ENCODE results near the gene RUNX3.
"Not testable (repeated sequence)": the region's sequence is repeated elsewhere in the genome, so short reads cannot be mapped to it uniquely, and the experiment has no call there.

RUNX3 gene

GRCh38 chr1:24930260-24931145, at the start of gene RUNX3:
Gene RUNX3 (minus strand): TSS chr1:24930276. CDS start chr1:24929868, 408 bp downstream.
- H3K4me3 ChIP-seq (ENCODE audit: low read depth, low read length) = peak within 1 kb of the TSS; percentile 94
- TF ChIP-seq CTCF (IDR thresholded peaks at IDR 0.05; ENCODE audit: borderline replicate concordance, insufficient read depth, low read depth, low read length) = no peak

GRCh38 chr1:24979232-24979631, 49.2 kb upstream of the RUNX3 start:
- H3K4me3 ChIP-seq (ENCODE audit: low read depth, low read length) = not testable (repeated sequence)

- H3K4me3 ChIP-seq (ENCODE audit: low read depth, low read length) = no peak overlapping the region
- no peak for TF ChIP-seq CTCF (IDR thresholded peaks at IDR 0.05; ENCODE audit: borderline replicate concordance, insufficient read depth, low read depth, low read length)
Observed at GRCh38 chr1:24978383-24979032, 48.4 kb upstream of the RUNX3 start.

DNA sequence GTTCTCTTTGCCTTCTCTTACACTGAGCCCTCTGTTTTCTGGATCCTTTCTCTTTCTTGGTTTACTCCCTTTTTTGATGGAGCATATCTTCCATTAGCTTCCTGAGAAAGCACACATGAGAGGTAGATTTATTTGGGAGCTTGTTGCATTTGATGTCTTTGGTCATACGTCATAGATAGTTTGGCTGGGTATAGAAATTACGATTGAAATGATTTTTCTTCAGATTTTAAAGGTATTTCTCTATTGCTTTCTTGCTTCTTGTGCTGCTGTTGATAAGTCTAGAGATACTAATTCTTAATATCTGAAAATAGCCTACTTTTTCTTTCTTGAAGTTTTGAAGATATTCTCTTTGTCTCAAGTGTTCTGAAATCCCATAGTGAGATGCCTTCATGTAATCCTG, 45.3 kb upstream of the RUNX3 start:
- no peak overlapping the region for H3K4me3 ChIP-seq (ENCODE audit: low read depth, low read length)
- TF ChIP-seq CTCF (IDR thresholded peaks at IDR 0.05; ENCODE audit: borderline replicate concordance, insufficient read depth, low read depth, low read length) = no peak

DNA sequence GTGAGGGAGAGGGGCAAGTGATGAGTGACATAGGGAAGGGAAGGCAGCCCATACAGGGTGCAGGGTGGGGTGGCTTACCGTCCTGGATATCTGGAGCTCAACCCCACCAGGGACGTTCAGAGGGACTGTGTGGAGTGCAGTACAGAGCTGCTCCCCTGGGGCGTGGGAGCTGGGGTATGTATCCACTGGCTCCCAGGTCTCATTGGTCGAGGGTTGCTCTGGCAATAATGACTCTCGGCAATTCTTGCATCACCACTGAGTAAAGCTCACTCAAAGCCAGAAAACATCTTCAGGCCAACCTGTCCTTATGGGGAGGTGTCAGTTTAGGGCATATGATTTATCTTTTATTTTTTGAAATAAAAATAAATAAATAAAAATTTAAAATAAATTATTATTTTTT, 43.2 kb upstream of the RUNX3 start:
- TF ChIP-seq CTCF (IDR thresholded peaks at IDR 0.05; ENCODE audit: borderline replicate concordance, insufficient read depth, low read depth, low read length) = no peak

DNA sequence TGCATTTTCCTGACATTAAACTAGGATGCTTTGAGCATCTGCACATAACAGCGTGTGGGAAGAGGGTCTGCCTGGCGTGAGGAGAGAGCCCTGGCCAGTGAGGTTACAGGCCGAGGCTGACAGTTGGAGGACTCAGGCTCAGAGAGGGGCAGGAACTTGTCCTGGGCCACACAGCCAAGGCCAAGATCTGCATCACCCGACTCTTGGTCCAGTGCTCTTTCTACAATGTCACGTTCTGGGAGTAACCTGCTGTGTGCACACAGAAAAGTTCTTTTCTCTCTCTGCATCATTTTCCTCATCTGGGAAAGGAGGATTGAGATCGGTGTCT, 42.8 kb upstream of the RUNX3 start:
- TF ChIP-seq CTCF (IDR thresholded peaks at IDR 0.05; ENCODE audit: borderline replicate concordance, insufficient read depth, low read depth, low read length) = no peak

More for the DNA sequence above, 43.2 kb upstream of the RUNX3 start:
- no peak overlapping the region for H3K4me3 ChIP-seq (ENCODE audit: low read depth, low read length)

GRCh38 chr1:24972221-24972914, 42.3 kb upstream of the RUNX3 start:
- no peak overlapping the region for H3K4me3 ChIP-seq (ENCODE audit: low read depth, low read length)
- TF ChIP-seq CTCF (IDR thresholded peaks at IDR 0.05; ENCODE audit: borderline replicate concordance, insufficient read depth, low read depth, low read length) = no peak

More for the DNA sequence above, 42.8 kb upstream of the RUNX3 start:
- H3K4me3 ChIP-seq (ENCODE audit: low read depth, low read length) = no peak overlapping the region
